LNCAP (cell line): ENCODE measurements around the gene DNAJC11.

Source experiments
- TF ChIP-seq, protein P1 (sequence below): fragments of 450-650 bp; IDR thresholded peaks from 2 replicates; pipeline ENCODE4 v1.5.1; 2017; ENCODE audit warnings: mild to moderate bottlenecking

The DNAJC11 gene

DNA sequence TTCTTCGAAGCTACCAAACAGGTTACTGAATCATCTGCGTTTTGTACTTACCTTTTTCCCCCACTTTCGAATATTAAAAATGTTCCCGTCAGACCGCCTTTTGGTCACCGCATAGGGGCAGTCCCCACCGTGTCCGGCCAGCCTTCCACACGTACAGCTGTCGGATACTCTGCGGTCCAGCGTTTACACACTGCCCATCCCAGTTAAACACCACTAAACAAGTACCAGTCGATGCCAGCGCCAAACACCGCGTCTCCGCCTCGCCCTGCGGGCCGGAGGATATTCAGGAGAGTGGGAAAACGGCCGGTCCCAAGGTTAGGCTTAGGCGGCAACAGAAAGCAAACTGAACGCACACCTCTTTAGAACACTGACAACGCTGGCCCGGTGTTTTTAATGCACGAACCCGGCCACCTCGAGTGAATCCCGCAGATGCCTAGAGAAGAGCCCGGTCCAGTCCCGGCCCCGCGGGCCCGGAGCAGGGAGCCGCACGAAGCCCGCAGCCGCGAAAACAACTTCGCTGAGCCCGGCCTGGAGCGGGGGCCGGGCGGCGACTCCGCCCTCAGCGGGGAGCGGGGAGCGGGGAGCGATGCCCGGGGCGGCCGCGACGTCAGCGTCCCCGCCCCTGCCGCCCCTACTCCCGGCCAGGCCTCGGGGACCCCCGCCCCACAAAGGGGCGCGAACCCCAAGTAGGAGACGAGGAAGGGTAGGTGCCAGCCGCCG, 88.8 kb downstream of the DNAJC11 start:
- TF ChIP-seq, protein P1, sequence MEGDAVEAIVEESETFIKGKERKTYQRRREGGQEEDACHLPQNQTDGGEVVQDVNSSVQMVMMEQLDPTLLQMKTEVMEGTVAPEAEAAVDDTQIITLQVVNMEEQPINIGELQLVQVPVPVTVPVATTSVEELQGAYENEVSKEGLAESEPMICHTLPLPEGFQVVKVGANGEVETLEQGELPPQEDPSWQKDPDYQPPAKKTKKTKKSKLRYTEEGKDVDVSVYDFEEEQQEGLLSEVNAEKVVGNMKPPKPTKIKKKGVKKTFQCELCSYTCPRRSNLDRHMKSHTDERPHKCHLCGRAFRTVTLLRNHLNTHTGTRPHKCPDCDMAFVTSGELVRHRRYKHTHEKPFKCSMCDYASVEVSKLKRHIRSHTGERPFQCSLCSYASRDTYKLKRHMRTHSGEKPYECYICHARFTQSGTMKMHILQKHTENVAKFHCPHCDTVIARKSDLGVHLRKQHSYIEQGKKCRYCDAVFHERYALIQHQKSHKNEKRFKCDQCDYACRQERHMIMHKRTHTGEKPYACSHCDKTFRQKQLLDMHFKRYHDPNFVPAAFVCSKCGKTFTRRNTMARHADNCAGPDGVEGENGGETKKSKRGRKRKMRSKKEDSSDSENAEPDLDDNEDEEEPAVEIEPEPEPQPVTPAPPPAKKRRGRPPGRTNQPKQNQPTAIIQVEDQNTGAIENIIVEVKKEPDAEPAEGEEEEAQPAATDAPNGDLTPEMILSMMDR = no peak

DNA sequence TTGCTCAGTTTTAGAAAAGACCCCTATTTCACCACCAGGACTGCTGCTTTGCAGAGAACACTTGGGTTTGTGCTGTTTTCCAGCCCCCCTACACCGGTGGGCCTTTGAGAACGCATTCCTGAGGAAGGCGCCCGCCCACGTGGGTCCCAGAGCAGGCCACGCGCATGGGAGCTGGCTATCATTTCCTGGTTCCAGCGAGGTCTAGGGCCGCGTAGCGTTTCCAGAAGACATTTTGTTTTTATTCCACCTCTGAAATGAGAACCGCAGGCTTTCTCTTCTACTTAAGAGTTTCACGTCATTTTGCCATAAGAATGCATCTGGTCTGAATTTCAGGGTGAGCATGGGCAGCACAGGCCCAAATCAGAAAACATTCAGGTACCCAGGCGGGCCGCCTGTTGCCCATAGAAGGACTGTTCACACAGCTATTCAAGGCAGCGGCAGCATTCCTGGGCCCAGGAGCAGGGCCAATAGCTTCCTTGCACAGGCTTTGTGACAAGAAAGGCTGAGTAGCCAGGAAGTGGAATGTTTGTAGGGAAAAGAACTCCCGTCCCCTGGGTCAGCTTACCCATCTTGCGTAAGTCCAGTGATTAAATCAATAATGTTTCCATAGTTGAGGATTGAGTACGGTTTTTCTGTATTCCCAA, 97.6 kb downstream of the DNAJC11 start:
- TF ChIP-seq, protein P1 = no peak

DNA sequence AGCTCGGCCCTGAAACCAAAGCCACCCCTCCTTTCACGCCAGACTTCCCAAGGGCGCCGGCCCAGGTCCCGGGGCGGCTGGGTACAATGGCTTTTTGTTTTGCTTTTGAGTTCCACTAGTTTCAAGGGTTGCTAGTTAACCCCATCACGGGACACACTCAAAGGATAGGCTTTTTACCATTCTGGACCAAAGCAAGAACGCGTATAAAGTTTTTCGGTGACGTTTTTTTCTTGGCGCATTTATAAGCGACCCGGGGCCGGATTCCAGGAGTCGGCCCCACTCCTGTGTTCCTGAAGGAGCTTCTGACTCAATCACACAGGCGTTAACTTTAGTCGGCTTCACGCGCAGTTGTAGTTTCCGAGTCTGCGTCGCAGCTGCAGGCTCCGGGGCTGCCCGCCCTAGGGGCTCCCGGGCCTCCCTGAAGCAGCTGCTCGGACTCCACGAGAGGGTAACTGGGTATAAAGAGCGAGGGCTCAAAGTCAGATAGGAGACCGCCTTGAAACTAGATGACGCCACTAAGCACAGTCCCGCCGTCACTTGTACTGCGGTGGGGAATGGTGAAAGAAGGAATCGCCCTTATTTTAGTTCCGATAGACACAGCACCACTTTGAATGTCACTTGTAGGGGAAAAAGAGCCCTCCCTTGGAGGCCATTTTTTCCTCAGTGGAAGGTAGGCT, 98.2 kb downstream of the DNAJC11 start:
- TF ChIP-seq, protein P1 = no peak

DNA sequence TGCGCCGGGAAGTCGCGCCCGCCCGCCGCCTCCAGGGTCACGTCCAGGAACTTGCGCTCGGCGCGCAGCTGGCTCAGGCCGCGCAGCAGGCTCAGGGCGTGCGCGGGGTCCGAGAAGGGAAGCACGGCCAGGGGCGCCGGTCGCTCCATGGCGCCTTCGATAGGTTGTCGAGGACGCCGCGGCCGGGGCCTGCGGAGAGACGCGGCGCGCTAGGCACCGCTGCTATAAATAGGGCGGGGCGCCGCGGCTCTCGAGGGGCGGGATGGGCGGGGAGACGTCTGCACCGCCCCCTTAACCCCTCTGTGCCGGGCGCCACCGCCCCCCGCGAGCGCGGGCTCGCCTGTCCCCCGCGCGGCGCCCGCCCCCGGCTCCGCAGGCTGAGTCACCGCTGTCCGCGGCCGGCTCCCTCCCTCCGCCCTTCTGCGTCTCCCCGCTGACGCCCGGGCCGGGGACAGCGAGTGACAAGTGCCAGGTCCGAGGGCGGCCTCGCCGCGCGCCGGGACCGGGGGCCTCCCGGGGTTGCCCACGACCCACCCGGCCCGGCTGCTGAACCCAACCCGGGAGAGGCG, 98.9 kb downstream of the DNAJC11 start, which contains the start of gene KLHL21:
KLHL21 (minus strand) TSS at position 201 of the 569 bp plus-strand sequence; CDS start at position 149, 52 bp downstream.
- TF ChIP-seq, protein P1 = no peak

DNA sequence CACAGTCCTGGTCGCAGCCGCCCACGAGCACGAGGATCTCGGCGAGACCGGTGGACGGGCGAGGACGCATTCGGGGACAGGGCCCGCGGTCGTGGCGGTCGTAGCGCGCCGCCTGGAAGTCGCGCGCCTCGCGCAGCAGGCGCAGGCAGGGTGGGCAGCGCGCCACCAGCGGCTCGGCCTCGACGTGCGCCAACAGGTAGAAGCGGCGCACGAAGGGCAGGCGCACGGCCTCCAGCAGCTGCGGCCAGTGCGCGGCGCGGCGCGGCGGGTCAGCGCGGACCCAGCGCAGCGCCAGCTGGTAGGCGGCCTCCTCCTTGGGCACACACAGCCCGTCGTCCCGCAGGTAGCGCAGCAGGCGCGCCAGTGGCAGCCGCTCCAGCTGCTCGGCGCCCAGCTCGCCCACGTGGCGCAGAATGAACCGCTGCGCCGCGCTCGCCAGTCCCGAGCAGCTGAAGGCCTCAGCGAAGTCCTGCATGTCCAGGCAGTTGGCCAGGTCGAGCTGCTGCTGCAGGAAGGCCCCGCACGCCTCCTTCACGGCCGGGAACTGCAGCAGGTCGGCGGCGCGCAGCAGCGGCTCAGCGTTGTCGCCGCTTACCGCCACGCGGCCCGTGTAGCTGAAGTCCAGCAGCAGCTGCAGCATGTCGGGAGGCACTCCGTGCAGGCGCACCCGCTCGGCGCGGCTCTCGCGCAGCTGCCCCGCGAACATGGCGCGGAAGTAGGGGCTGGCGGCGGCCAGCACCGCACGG, 99.5 kb downstream of the DNAJC11 start:
- TF ChIP-seq, protein P1 = 0 out of 2 replicates have a peak, but pooled peaks have one; percentile 12

DNA sequence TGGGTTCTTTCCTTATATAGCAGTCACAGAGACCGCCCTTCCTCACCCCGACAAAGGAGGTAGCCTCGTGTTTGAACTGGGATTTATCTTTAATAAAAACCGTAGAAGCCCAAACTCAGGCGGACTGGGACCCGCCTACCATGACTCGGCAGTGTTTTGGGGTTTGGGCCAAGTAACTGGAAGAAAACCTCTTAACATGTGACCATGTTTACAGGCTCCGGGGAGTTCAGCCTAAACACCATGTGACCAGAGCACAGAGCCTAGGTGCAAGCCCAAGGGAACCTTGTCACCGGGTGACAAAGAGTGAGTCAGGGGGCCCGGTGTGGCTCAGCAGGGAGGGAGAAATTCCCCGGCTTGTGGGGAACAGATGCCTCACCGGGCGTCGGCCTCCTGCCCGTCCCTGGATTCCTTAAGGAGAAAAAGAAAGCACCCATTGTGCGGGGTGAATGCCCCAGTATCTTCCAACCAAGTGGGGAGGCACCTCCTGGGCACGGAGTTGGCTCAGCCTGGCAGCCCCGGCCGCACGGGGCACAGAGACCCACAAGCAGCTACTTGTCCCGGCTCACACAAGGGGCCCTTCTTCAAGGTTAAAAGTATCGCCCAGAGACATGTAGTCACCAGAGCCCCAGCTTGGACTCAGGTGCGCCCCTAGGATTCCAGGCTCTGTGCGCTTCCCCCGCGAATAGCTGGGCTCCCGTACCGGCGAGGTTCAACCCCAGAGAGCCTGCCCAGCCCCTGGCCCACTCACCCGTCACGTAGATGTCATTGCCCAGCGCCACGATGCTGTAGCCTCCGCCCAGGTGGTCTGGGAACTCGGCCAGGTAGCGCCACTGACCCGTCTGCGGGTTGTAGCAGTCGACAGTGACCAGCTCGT, 100.3 kb downstream of the DNAJC11 start:
- TF ChIP-seq, protein P1 = no peak
